IMR-90 (cell line): ENCODE results near the gene C10orf71. TPM values are rescaled to one million over a fixed set of nuclear protein-coding genes. Genes with fewer than 3 reads are reported as not detected.

ENCODE experiments used
- ATAC-seq: fragments of 200-7000 bp; cut with Tn5 transposase; 2 replicates; pipeline ENCODE4 v1.9.1; 2020; ENCODE audit warnings: low read depth, mild to moderate bottlenecking, moderate library complexity
- BruUV-seq: library from RNA; stranded (reverse); fragments of 400-500 nt; replicated peaks from 2 replicates; lab custom pipeline; 2021; lab: Mats Ljungman, UMichigan
- CTCF ChIA-PET: fragments of 300-600 bp; formaldehyde crosslinking; extraction: SDS; loops from one replicate; lab custom pipeline; 2021; ENCODE audit warnings: antibody characterized with exemption; lab: Yijun Ruan, JAX
- POLR2A ChIA-PET: fragments of 300-600 bp; sonication (Branson Sonifier 250); formaldehyde crosslinking; loops from one replicate; lab custom pipeline; 2022; ENCODE audit warnings: antibody characterized with exemption; ENCODE audit not compliant: unreplicated experiment; lab: Charles Lee
- DNase-seq: peaks from one replicate; pipeline ENCODE4 v3.0.0; 2013
- H2AFZ ChIP-seq: replicated peaks from 2 replicates; pipeline ENCODE3; 2013; ENCODE audit warnings: low read length, mild to moderate bottlenecking; ENCODE audit not compliant: poor library complexity
- H2AK5ac ChIP-seq: 2 replicates; pipeline ENCODE4 v1.6.1; 2013; ENCODE audit warnings: low read depth, low read length, inconsistent platforms
- H2AK9ac ChIP-seq: replicated peaks from 2 replicates; pipeline ENCODE3; 2013; ENCODE audit warnings: mild to moderate bottlenecking, low read depth, low read length, moderate library complexity; ENCODE audit not compliant: poor library complexity
- H2BK120ac ChIP-seq: 2 replicates; pipeline ENCODE4 v1.6.1; 2013; ENCODE audit warnings: low read depth, low read length, inconsistent platforms
- H2BK15ac ChIP-seq: 3 replicates; pipeline ENCODE4 v1.6.1; 2013; ENCODE audit warnings: low read depth, low read length, inconsistent platforms
- H2BK20ac ChIP-seq: 2 replicates; pipeline ENCODE4 v1.6.1; 2013; ENCODE audit warnings: low read depth, mild to moderate bottlenecking, inconsistent platforms, low read length, moderate library complexity
- H2BK5ac ChIP-seq: 2 replicates; pipeline ENCODE4 v1.6.1; 2013; ENCODE audit warnings: mild to moderate bottlenecking, low read depth, low read length, inconsistent platforms; ENCODE audit not compliant: poor library complexity, severe bottlenecking
- H3K14ac ChIP-seq: replicated peaks from 2 replicates; pipeline ENCODE4 v1.6.1; 2013; ENCODE audit warnings: low read depth, low read length, inconsistent platforms
- H3K18ac ChIP-seq: 2 replicates; pipeline ENCODE4 v1.6.1; 2013; ENCODE audit warnings: low read depth, low read length, control low read depth
- H3K23ac ChIP-seq: 2 replicates; pipeline ENCODE4 v1.6.1; 2013; ENCODE audit warnings: low read depth, low read length, inconsistent platforms
- H3K27ac ChIP-seq: 2 replicates; pipeline ENCODE4 v1.5.1; 2013; ENCODE audit warnings: mild to moderate bottlenecking, control low read depth, low read length; ENCODE audit not compliant: insufficient read depth
- H3K27me3 ChIP-seq: 2 replicates; pipeline ENCODE4 v1.6.1; 2013; ENCODE audit warnings: low read length; ENCODE audit not compliant: control insufficient read depth, insufficient read depth
- H3K36me3 ChIP-seq: 2 replicates; pipeline ENCODE4 v1.6.1; 2013; ENCODE audit warnings: low read length, mixed read lengths; ENCODE audit not compliant: control insufficient read depth, insufficient read depth
- H3K4ac ChIP-seq: 2 replicates; pipeline ENCODE4 v1.6.1; 2013; ENCODE audit warnings: low read depth, low read length, inconsistent platforms
- H3K4me1 ChIP-seq: 2 replicates; pipeline ENCODE4 v1.6.1; 2013; ENCODE audit warnings: low read length, mixed read lengths; ENCODE audit not compliant: control insufficient read depth, insufficient read depth
- H3K4me2 ChIP-seq: 2 replicates; pipeline ENCODE4 v1.6.1; 2013; ENCODE audit warnings: low read depth, mild to moderate bottlenecking, control low read depth, low read length, moderate library complexity
- H3K4me3 ChIP-seq: 2 replicates; pipeline ENCODE4 v1.5.1; 2013; ENCODE audit warnings: low read depth, mild to moderate bottlenecking, control low read depth, low read length, moderate library complexity; ENCODE audit not compliant: insufficient read depth
- H3K56ac ChIP-seq: 2 replicates; pipeline ENCODE4 v1.6.1; 2013; ENCODE audit warnings: low read length, inconsistent platforms; ENCODE audit not compliant: insufficient read depth; ENCODE audit errors: extremely low read depth
- H3K79me1 ChIP-seq, 2 experiments: 2 replicates each; pipeline ENCODE4 v1.6.1; 2013; ENCODE audit warnings: low read length in 2 of 2, inconsistent platforms in 1 of 2, low read depth in 1 of 2
- H3K9ac ChIP-seq: 2 replicates; pipeline ENCODE4 v1.6.1; 2013; ENCODE audit warnings: low read depth, low read length, control low read depth
- H3K9me1 ChIP-seq: 2 replicates; pipeline ENCODE4 v1.6.1; 2013; ENCODE audit warnings: low read length, inconsistent platforms; ENCODE audit not compliant: insufficient read depth
- H3K9me3 ChIP-seq: 2 replicates; pipeline ENCODE4 v1.6.1; 2013; ENCODE audit warnings: low read length; ENCODE audit not compliant: control insufficient read depth, insufficient read depth
- H4K20me1 ChIP-seq: 2 replicates; pipeline ENCODE4 v1.6.1; 2013; ENCODE audit warnings: low read length, inconsistent platforms; ENCODE audit not compliant: insufficient read depth
- H4K5ac ChIP-seq: 2 replicates; pipeline ENCODE4 v1.6.1; 2013; ENCODE audit warnings: mild to moderate bottlenecking, low read depth, low read length, control low read depth
- H4K8ac ChIP-seq, 2 experiments: 2 replicates each; pipeline ENCODE4 v1.6.1; 2013; ENCODE audit warnings: low read depth in 2 of 2, low read length in 2 of 2, control low read depth in 1 of 2, inconsistent platforms in 1 of 2
- H4K91ac ChIP-seq: 2 replicates; pipeline ENCODE4 v1.6.1; 2013; ENCODE audit warnings: low read depth, low read length, inconsistent platforms; ENCODE audit not compliant: insufficient read depth
- CHD1 ChIP-seq: IDR thresholded peaks from 2 replicates; pipeline ENCODE4 v1.6.1; 2012; ENCODE audit warnings: low read depth, low read length, improper control_type of control experiment
- POLR2A ChIP-seq: IDR thresholded peaks from 2 replicates; pipeline ENCODE4 v1.6.1; 2012; ENCODE audit warnings: mild to moderate bottlenecking, low read depth, low read length
- SMC3 ChIP-seq: fragments of 150-350 bp; IDR thresholded peaks from 2 replicates; pipeline ENCODE4 v1.6.1; 2016; ENCODE audit warnings: low read depth, mild to moderate bottlenecking, antibody characterized with exemption, low read length, moderate library complexity
- WGBS, 2 experiments: methylation state at CpG; one replicate each; pipeline versions ENCODE4 v1.1.5 to v1.1.7; 2013; ENCODE audit warnings: missing lambda C conversion rate in 2 of 2; ENCODE audit not compliant: insufficient read length in 1 of 2; ENCODE audit errors: extremely low coverage in 2 of 2; 5-methylcytosine and 5-hydroxymethylcytosine counted together
- dilution Hi-C: fragments of 300-500 bp; cut with HindIII; formaldehyde crosslinking; loops from one replicate; pipeline ENCODE4 v1.14.3; 2018; ENCODE audit warnings: low sequenced_read_pairs; ENCODE audit not compliant: unreplicated experiment
- in situ Hi-C: fragments of 300-500 bp; cut with MboI; formaldehyde crosslinking; loops from 3 replicates; pipeline ENCODE4 v1.14.3; 2019; ENCODE audit warnings: low sequenced_read_pairs, inconsistent platforms, mixed read lengths
- intact Hi-C: fragments of 100-400 bp; cut with micrococcal nuclease; formaldehyde crosslinking; loops from 2 replicates; pipeline ENCODE4 v1.10.0; 2022
- polyA plus RNA-seq, 3 experiments: library from polyadenylated mRNA; depleted of rRNA; stranded (reverse); fragments of >200 nt; gene quantifications; 2 replicates each; pipeline ENCODE4 v1.2.3, GENCODE V29; 2012; ENCODE audit warnings: low replicate concordance in 1 of 3
- total RNA-seq: library from RNA; depleted of rRNA; stranded (reverse); fragments of >200 nt; gene quantifications from 2 replicates; pipeline ENCODE4 v1.2.3, GENCODE V29; 2012

The C10orf71 gene
- total and polyA plus RNA-seq, 2 of the 4 experiments (the other 2 are of a cell fraction): not detected

DNA sequence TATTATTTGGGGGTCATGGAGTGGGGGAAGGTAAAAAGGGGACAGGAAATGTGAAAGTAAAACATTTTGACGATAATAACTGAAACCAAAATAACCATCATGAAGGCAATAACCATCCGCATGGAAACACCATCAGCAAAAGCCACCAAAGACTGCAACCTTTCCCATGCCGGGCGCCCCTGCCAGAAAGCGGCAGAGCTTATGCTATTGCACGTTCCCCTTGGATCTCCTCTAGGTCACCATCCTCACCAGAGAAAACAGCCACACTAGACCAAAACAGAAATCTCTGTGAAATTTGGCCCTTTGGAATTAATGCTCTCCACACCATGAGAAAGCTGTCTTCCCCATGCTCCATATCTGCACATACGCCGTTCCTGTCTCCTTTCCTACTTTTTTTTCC is 65.8 kb downstream of the C10orf71 start:
- no peak overlapping the region for H3K18ac ChIP-seq
- no peaks in the 10 kb centered on the region for H3K36me3 ChIP-seq
- no peaks in the 10 kb centered on the region for H3K79me1 ChIP-seq
- H4K5ac ChIP-seq: no peak overlapping the region
- TF ChIP-seq CHD1: no peak
- TF ChIP-seq POLR2A: no peak
- no peak for TF ChIP-seq SMC3
- H3K9ac ChIP-seq: no peak overlapping the region
- DNase-seq (no peak), ATAC-seq (no peak)
- peaks cover 11% of the 10 kb centered on the region for H3K27me3 ChIP-seq
- no peak overlapping the region for H2BK120ac ChIP-seq
- H4K91ac ChIP-seq: no peak overlapping the region
- no peak overlapping the region for H3K27ac ChIP-seq
- CTCF ChIA-PET: no interaction called here
- no peak overlapping the region for H2AK5ac ChIP-seq
- H4K20me1 ChIP-seq: no peaks in the 10 kb centered on the region
- no peak overlapping the region for H3K14ac ChIP-seq
- H3K9me1 ChIP-seq: no peaks in the 10 kb centered on the region
- in situ Hi-C loops: no loop called here
- no peaks in the 10 kb centered on the region for H3K4me1 ChIP-seq
- BruUV-seq: no TSS peak
- H2BK15ac ChIP-seq: no peak overlapping the region
- H4K8ac ChIP-seq: no peak overlapping the region
- H3K4me2 ChIP-seq: no peak overlapping the region
- POLR2A ChIA-PET: no interaction called here
- H3K4ac ChIP-seq: no peak overlapping the region
- no peaks in the 10 kb centered on the region for H3K9me3 ChIP-seq
- no peak overlapping the region for H3K4me3 ChIP-seq
- 94% methylated on average over 5 of the region's 8 CpGs; no CpG with 5 or more reads in 1 of the 2 experiments for WGBS, 2 experiments
- H2BK5ac ChIP-seq: no peak overlapping the region
- H2AK9ac ChIP-seq: no peak overlapping the region
- H3K23ac ChIP-seq: no peak overlapping the region
- dilution Hi-C loops: no loop called here
- no peak overlapping the region for H2BK20ac ChIP-seq
- no peak overlapping the region for H3K56ac ChIP-seq
- H2AFZ ChIP-seq: no peak overlapping the region
- intact Hi-C loops: no loop called here
